ENCODE measurements around the gene CD276. TPM values are rescaled to one million over a fixed set of nuclear protein-coding genes. Genes with fewer than 3 reads are reported as not detected.
A peak's percentile ranks its signal among the peaks of the same experiment; 100 is the strongest.

CD276 gene
- total RNA-seq, 1 donor from 2014 or later: 55.0 TPM

- no peak for DNase-seq
- H3K9me3 ChIP-seq: no peaks in the 10 kb centered on the region
- H3K27ac ChIP-seq: no peak overlapping the region
- no peak for ATAC-seq
- H3K36me3 ChIP-seq: no peaks in the 10 kb centered on the region
- TF ChIP-seq CTCF (IDR thresholded peaks at IDR 0.05): no peak
- H3K4me3 ChIP-seq: no peak overlapping the region
- intact Hi-C loops (cut with DNase I): no loop called here
- H3K27me3 ChIP-seq (ENCODE audit: low read depth): peaks cover 38% of the 10 kb centered on the region
- peaks cover 14% of the 10 kb centered on the region for H3K4me1 ChIP-seq
These were observed 65.3 kb downstream of the CD276 start for GRCh38 chr15:73749533-73749932.

GRCh38 chr15:73749971-73750370 lies 65.8 kb downstream of the CD276 start:
- ATAC-seq (no peak), DNase-seq (no peak)
- intact Hi-C loops (cut with DNase I): no loop called here
- peaks cover 42% of the 10 kb centered on the region for H3K27me3 ChIP-seq (ENCODE audit: low read depth)
- H3K36me3 ChIP-seq: no peaks in the 10 kb centered on the region
- H3K4me3 ChIP-seq: no peak overlapping the region
- H3K9me3 ChIP-seq: no peaks in the 10 kb centered on the region
- H3K27ac ChIP-seq: no peak overlapping the region
- H3K4me1 ChIP-seq: peaks cover 14% of the 10 kb centered on the region
- TF ChIP-seq CTCF (IDR thresholded peaks at IDR 0.05): no peak

- Histone ChIP-seq H3K4me1 (peaks cover 14% of the 10 kb centered on the region), H3K27ac (no peak overlapping the region), H3K9me3 (no peaks in the 10 kb centered on the region), H3K4me3 (no peak overlapping the region), H3K27me3 (ENCODE audit: low read depth) (peaks cover 43% of the 10 kb centered on the region), H3K36me3 (no peaks in the 10 kb centered on the region)
- intact Hi-C loops (cut with DNase I): no loop called here
- ATAC-seq (no peak), DNase-seq (no peak)
- no peak for TF ChIP-seq CTCF (IDR thresholded peaks at IDR 0.05)
These were observed 66.3 kb downstream of the CD276 start for GRCh38 chr15:73750438-73750837.

GRCh38 chr15:73750951-73751350 lies 66.8 kb downstream of the CD276 start:
- no peaks in the 10 kb centered on the region for H3K9me3 ChIP-seq
- TF ChIP-seq CTCF (IDR thresholded peaks at IDR 0.05): no peak
- no peak overlapping the region for H3K4me3 ChIP-seq
- H3K27me3 ChIP-seq (ENCODE audit: low read depth): peaks cover 46% of the 10 kb centered on the region
- peaks cover 14% of the 10 kb centered on the region for H3K4me1 ChIP-seq
- H3K36me3 ChIP-seq: no peaks in the 10 kb centered on the region
- no peak overlapping the region for H3K27ac ChIP-seq
- no peak for ATAC-seq
- intact Hi-C loops (cut with DNase I): no loop called here
- no peak for DNase-seq

GRCh38 chr15:73751511-73751898 lies 67.3 kb downstream of the CD276 start:
- no peak for ATAC-seq
- peaks cover 14% of the 10 kb centered on the region for H3K4me1 ChIP-seq
- intact Hi-C loops (cut with DNase I): no loop called here
- no peaks in the 10 kb centered on the region for H3K9me3 ChIP-seq
- H3K4me3 ChIP-seq: peak overlapping the region; percentile 54
- DNase-seq: no peak
- TF ChIP-seq CTCF (IDR thresholded peaks at IDR 0.05): no peak
- H3K27me3 ChIP-seq (ENCODE audit: low read depth): peaks cover 51% of the 10 kb centered on the region
- H3K27ac ChIP-seq: no peak overlapping the region
- no peaks in the 10 kb centered on the region for H3K36me3 ChIP-seq

All from lower lobe of right lung (tissue), 2 donors.